ENCODE measurements around the gene SREK1.

SREK1 gene

GRCh38 chr5:66164044-66164790, 20.1 kb downstream of the SREK1 start:
- no peak for DNase-seq (ENCODE audit: low spot score)

- DNase-seq (ENCODE audit: low spot score), result no peak
Observed at GRCh38 chr5:66168226-66168625, 24.1 kb downstream of the SREK1 start.

GRCh38 chr5:66169534-66169933, 25.4 kb downstream of the SREK1 start:
- DNase-seq (ENCODE audit: low spot score), result peak; percentile 69

- peak; percentile 35 for DNase-seq (ENCODE audit: low spot score)
Observed at GRCh38 chr5:66170195-66170919, 26.3 kb downstream of the SREK1 start.

GRCh38 chr5:66171349-66172344, 27.5 kb downstream of the SREK1 start:
- DNase-seq (ENCODE audit: low spot score), result peak; percentile 64

- DNase-seq (ENCODE audit: low spot score), result no peak
Observed at GRCh38 chr5:66174338-66174737, 30.2 kb downstream of the SREK1 start.

GRCh38 chr5:66178799-66179198, 34.7 kb downstream of the SREK1 start:
- no peak for DNase-seq (ENCODE audit: low spot score)

GRCh38 chr5:66179297-66180051, 35.4 kb downstream of the SREK1 start:
- DNase-seq (ENCODE audit: low spot score), result no peak

- DNase-seq (ENCODE audit: low spot score), result no peak
Observed at GRCh38 chr5:66180282-66181155, 36.4 kb downstream of the SREK1 start.

- DNase-seq (ENCODE audit: low spot score), result no peak
Observed at GRCh38 chr5:66186108-66186507, 42.0 kb downstream of the SREK1 start.

GRCh38 chr5:66193419-66193818, 49.3 kb downstream of the SREK1 start:
- no peak for DNase-seq (ENCODE audit: low spot score)

GRCh38 chr5:66197764-66198405, 53.8 kb downstream of the SREK1 start:
- no peak for DNase-seq (ENCODE audit: low spot score)

- DNase-seq (ENCODE audit: low spot score), result no peak
Observed at GRCh38 chr5:66198837-66199236, 54.7 kb downstream of the SREK1 start.

- no peak for DNase-seq (ENCODE audit: low spot score)
Observed at GRCh38 chr5:66203531-66203930, 59.4 kb downstream of the SREK1 start.

- no peak for DNase-seq (ENCODE audit: low spot score)
Observed at GRCh38 chr5:66206465-66206864, 62.4 kb downstream of the SREK1 start.

- DNase-seq (ENCODE audit: low spot score), result no peak
Observed at GRCh38 chr5:66207800-66208561, 63.9 kb downstream of the SREK1 start.

GRCh38 chr5:66209350-66209749, 65.2 kb downstream of the SREK1 start:
- no peak for DNase-seq (ENCODE audit: low spot score)

GRCh38 chr5:66209794-66210193, 65.7 kb downstream of the SREK1 start:
- no peak for DNase-seq (ENCODE audit: low spot score)

- no peak for DNase-seq (ENCODE audit: low spot score)
Observed at GRCh38 chr5:66213533-66213932, 69.4 kb downstream of the SREK1 start.

All from activated CD4-positive, alpha-beta T cell treated with anti-CD3 and anti-CD28 coated beads, Interleukin-2, Interleukin-4, amounts not matched to agents 100 ng/mL and 50 ng/mL, durations not matched to agents 16 hours and 8 hours (primary cell).